ENCODE measurements around the gene TTC14. TPM values are rescaled to one million over a fixed set of nuclear protein-coding genes. Genes with fewer than 3 reads are reported as not detected.

Gene TTC14
- total and polyA plus RNA-seq, 10 of the 15 experiments (the other 5 are each of a cell fraction or from before 2014, with no cell fraction given) = 14.0 to 81.5 (median 29.4) TPM

GRCh38 chr3:180624714-180625113, 22.8 kb downstream of the TTC14 start:
- BruUV-seq (replicated peaks) = no TSS peak
- H4K20me1 ChIP-seq (ENCODE audit: control insufficient read depth, insufficient read depth) = no peaks in the 10 kb centered on the region
- H3K27me3 ChIP-seq (replicated peaks in 1 of 2; ENCODE audit: control insufficient read depth in 2 of 2, insufficient read depth in 2 of 2, low read length in 1 of 2) = no peaks in the 10 kb centered on the region
- ChIA-PET POLR2A (no interaction called here), CTCF (no interaction called here), SMC1A (ENCODE audit: uncharacterized antibody, unreplicated experiment) (no interaction called here), RAD21 (ENCODE audit: unreplicated experiment) (no interaction called here)
- peaks cover 25% of the 10 kb centered on the region for H3K4me1 ChIP-seq (ENCODE audit: control insufficient read depth, insufficient read depth, low read length)
- peaks cover 0 to 3% of the 10 kb centered on the region in 2 experiments; a peak in 1 of 4 replicates for H3K36me3 ChIP-seq (ENCODE audit: control insufficient read depth in 2 of 2, insufficient read depth in 2 of 2, low read length in 1 of 2)
- ATAC-seq (peak; percentile 75), FAIRE-seq (no peak), DNase-seq (ENCODE audit: low read depth, low spot score) (peak; percentile 17)
- intact Hi-C loops (cut with micrococcal nuclease; ENCODE audit: unreplicated experiment) = loop anchor here (5.0 to 10.0 kb wide), 2 partner anchors 53 to 290 kb away; partner anchors contain the start of genes CCDC39 and FXR1
- 72% methylated on average over 2 of the region's 2 CpGs for WGBS (ENCODE audit: insufficient coverage, insufficient replicate concordance, low lambda C conversion rate, missing lambda C conversion rate)
- in situ Hi-C loops (cut with MboI) = loop anchor here (25.0 kb wide), 1 partner anchor 1287 kb away; the partner anchor contains the start of gene MFN1
- no peak overlapping the region for H3K9ac ChIP-seq (ENCODE audit: control insufficient read depth, insufficient read depth, low read length)
- H3K4me3 ChIP-seq = no peak overlapping the region
- no peaks in the 10 kb centered on the region for H3K79me2 ChIP-seq (ENCODE audit: control insufficient read depth, insufficient read depth, low read length)
- H2AFZ ChIP-seq (ENCODE audit: control insufficient read depth, low read depth, low read length) = no peak overlapping the region
- peak overlapping the region; percentile 46; the same call in 1 of the 2 replicates for H3K27ac ChIP-seq (ENCODE audit: control insufficient read depth, insufficient read depth)
- no peak overlapping the region for H3K4me2 ChIP-seq (ENCODE audit: control insufficient read depth, insufficient read depth)
- peaks cover 12% of the 10 kb centered on the region; the same call in 2 of the 3 replicates for H3K9me3 ChIP-seq (replicated peaks; ENCODE audit: control insufficient read depth, insufficient read depth, low read length)
- peak in 1 of 2 experiments; percentile 27; a peak in 1 of 4 replicates for TF ChIP-seq ETV6 (conservative IDR thresholded peaks at IDR 0.05 in 1 of 2, IDR thresholded peaks at IDR 0.05 in 1 of 2; ENCODE audit: borderline replicate concordance in 1 of 2, low read depth in 1 of 2)
- no peak for TF ChIP-seq GATAD2B (conservative IDR thresholded peaks at IDR 0.05; ENCODE audit: low read depth)
- TF ChIP-seq YBX1 (IDR thresholded peaks at IDR 0.05) = no peak
- TF ChIP-seq HDAC2 (IDR thresholded peaks at IDR 0.05) = no peak
- peak; percentile 64; the same call in 1 of the 2 replicates for TF ChIP-seq TCF7 (IDR thresholded peaks at IDR 0.05; ENCODE audit: borderline replicate concordance)
- TF ChIP-seq RELB (IDR thresholded peaks at IDR 0.05; ENCODE audit: low read depth) = peak; percentile 65; the same call in 1 of the 2 replicates
- TF ChIP-seq ATF7 (IDR thresholded peaks at IDR 0.05; ENCODE audit: low read depth) = peak; percentile 93
- no peak for TF ChIP-seq LARP7 (IDR thresholded peaks at IDR 0.05)
- TF ChIP-seq FOXM1 (IDR thresholded peaks at IDR 0.05; ENCODE audit: low read depth, low read length) = peak; percentile 50; the same call in 1 of the 2 replicates
- TF ChIP-seq PAX5 (IDR thresholded peaks at IDR 0.05; ENCODE audit: borderline replicate concordance, low read depth, low read length) = no peak
- peak; percentile 63; the same call in 1 of the 2 replicates for TF ChIP-seq MLLT1 (IDR thresholded peaks at IDR 0.05)
- peak; percentile 51 to 75; a peak in 3 of 4 replicates for TF ChIP-seq IKZF2 (IDR thresholded peaks at IDR 0.05)
- TF ChIP-seq NFIC (IDR thresholded peaks at IDR 0.05; ENCODE audit: low read depth, low read length) = peak; percentile 60; the same call in 1 of the 2 replicates
- no peak for TF ChIP-seq SUPT20H (IDR thresholded peaks at IDR 0.05; ENCODE audit: borderline replicate concordance, control insufficient read depth, low read depth, low read length)
- no peak for TF ChIP-seq ZNF24 (IDR thresholded peaks at IDR 0.05)
- no peak for TF ChIP-seq IRF4 (IDR thresholded peaks at IDR 0.05; ENCODE audit: low read depth, low read length)
- TF ChIP-seq SIN3A (IDR thresholded peaks at IDR 0.05; ENCODE audit: low read depth, low read length) = no peak
- peak; percentile 92 for TF ChIP-seq MEF2A (IDR thresholded peaks at IDR 0.05; ENCODE audit: insufficient read depth, low read depth, low read length)
- TF ChIP-seq KDM1A (IDR thresholded peaks at IDR 0.05; ENCODE audit: borderline replicate concordance) = no peak
- peak; percentile 79 for TF ChIP-seq MEF2B (IDR thresholded peaks at IDR 0.05; ENCODE audit: partially characterized antibody, poor library complexity, severe bottlenecking)
- 0 out of 2 replicates have a peak, but pooled peaks have one; percentile 29 for TF ChIP-seq PML (IDR thresholded peaks at IDR 0.05; ENCODE audit: low read length)
- peak; percentile 99 for TF ChIP-seq CBX5 (IDR thresholded peaks at IDR 0.05; ENCODE audit: low read depth)
- TF ChIP-seq JUNB (IDR thresholded peaks at IDR 0.05) = peak; percentile 84
- no peak for TF ChIP-seq E2F4 (IDR thresholded peaks at IDR 0.05; ENCODE audit: low read depth, low read length)
